BE2C (cell line): ENCODE results near the gene PEAK3.

Experiments used
- DNase-seq: peaks from one replicate; pipeline ENCODE4 v3.0.0-alpha.2; 2020
- H3K27me3 ChIP-seq: fragments of 250-450 bp; sonication (Bioruptor Pico); 2 replicates; pipeline ENCODE4 v1.5.1; 2020; ENCODE audit warnings: mild to moderate bottlenecking
- H3K36me3 ChIP-seq: fragments of 250-450 bp; sonication (Bioruptor Pico); 2 replicates; pipeline ENCODE4 v1.5.1; 2020; ENCODE audit warnings: mild to moderate bottlenecking
- H3K4me1 ChIP-seq: fragments of 250-450 bp; sonication (Bioruptor Pico); 2 replicates; pipeline ENCODE4 v1.5.1; 2020
- H3K4me3 ChIP-seq: 2 replicates; pipeline ENCODE4 v1.5.1; 2011; ENCODE audit warnings: low read depth, low read length
- H3K9me3 ChIP-seq: fragments of 250-450 bp; sonication (Bioruptor Pico); 2 replicates; pipeline ENCODE4 v1.5.1; 2020
- CTCF ChIP-seq: IDR thresholded peaks from 2 replicates; pipeline ENCODE4 v1.5.1; 2012; ENCODE audit warnings: mild to moderate bottlenecking, low read depth, low read length

The PEAK3 gene

DNA sequence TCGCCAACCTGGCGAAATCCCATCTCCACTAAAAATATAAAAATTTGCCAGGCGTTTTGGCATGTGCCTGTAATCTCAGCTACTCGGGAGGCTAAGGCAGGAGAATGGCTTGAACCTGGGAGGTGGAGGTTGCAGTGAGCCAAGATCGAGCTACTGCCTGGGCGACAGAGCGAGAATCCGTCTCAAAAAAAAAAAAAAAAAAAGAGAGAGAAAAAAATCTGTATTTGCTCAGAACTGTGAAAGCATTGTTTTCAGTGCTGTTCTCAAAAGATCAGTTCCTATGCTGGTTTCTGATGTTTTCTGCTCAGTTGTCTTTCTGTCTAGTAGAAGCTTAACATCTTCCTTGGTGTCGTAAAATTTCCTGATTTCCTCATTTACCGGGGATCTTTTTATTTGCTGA lies 42.8 kb downstream of the PEAK3 start:
- peaks cover 9% of the 10 kb centered on the region; the same call in 1 of the 2 replicates for H3K4me1 ChIP-seq
- no peaks in the 10 kb centered on the region for H3K9me3 ChIP-seq
- no peak for TF ChIP-seq CTCF
- no peak for DNase-seq
- H3K4me3 ChIP-seq: peak overlapping the region; percentile 88
- no peaks in the 10 kb centered on the region for H3K27me3 ChIP-seq
- H3K36me3 ChIP-seq: peaks cover 56% of the 10 kb centered on the region

DNA sequence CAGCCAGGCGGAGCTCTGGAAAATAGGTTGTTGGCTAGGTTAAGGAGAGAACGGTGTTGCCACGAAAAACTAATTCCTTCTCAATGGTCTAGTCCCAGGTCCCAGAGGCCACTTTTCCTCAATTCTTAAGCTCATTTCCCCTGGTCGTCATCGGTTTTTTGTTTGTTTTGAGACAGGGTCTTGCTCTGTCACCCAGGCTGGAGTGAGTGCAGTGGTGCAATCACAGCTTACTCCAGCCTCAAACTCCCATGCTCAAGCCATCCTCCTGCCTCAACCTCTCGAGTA lies 44.2 kb downstream of the PEAK3 start:
- Histone ChIP-seq H3K9me3 (no peaks in the 10 kb centered on the region), H3K27me3 (no peaks in the 10 kb centered on the region), H3K4me3 (peak overlapping the region; percentile 88), H3K36me3 (peaks cover 56% of the 10 kb centered on the region), H3K4me1 (no peaks in the 10 kb centered on the region; the same call in none of the 2 replicates)
- DNase-seq: no peak
- TF ChIP-seq CTCF: no peak

- no peak for DNase-seq
- H3K27me3 ChIP-seq: no peaks in the 10 kb centered on the region
- H3K9me3 ChIP-seq: no peaks in the 10 kb centered on the region
- peaks cover 2% of the 10 kb centered on the region for H3K4me1 ChIP-seq
- peaks cover 56% of the 10 kb centered on the region for H3K36me3 ChIP-seq
- no peak for TF ChIP-seq CTCF
- H3K4me3 ChIP-seq: peak overlapping the region; percentile 88
Measured at GRCh38 chr19:2237051-2237868, 44.7 kb downstream of the PEAK3 start.

DNA sequence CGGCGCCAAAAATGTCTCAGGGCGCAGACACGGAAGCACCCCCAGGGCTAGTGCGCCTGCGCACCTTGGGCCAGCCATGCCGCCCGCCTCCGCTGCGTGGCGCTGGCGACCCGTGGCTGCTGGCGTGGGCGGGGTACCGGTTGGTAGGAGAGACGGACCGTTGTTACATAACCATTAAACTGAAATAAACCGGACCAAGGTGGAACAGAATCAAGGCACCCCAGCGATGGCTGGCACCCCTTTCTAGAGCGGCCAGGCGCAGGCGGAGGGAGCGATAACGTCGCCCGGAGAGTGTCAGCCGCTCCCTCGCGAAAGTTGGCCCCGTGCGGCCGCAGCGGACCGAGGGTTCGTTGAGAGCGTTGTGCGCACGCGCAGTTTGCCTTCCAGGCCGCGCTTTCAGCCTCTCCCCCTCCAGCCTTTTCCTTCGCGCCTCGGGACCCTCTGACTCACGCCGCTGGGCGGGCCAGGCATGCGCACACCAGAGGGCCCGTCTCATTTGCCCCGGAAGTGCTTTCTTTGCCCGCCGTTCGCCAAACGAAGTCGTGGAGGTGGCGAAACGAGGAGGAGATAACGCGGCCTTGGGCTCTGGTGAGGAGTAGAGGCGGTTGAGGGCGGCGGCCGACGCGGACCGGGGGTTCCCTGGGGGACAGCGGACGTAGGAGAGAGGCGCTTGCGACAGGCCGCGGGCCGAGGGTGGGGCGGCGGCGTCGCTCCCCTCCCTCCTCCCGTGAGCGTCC lies 45.5 kb downstream of the PEAK3 start, which contains the start of the genes PLEKHJ1 and SF3A2:
PLEKHJ1 (minus strand) TSS at position 16 of the 737 bp plus-strand sequence. CDS start 81 bp downstream, outside the sequence.
SF3A2 (plus strand) TSS at position 511 of the 737 bp plus-strand sequence. CDS start 6,595 bp downstream, outside the sequence.
- Histone ChIP-seq H3K36me3 (peaks cover 54% of the 10 kb centered on the region), H3K27me3 (no peaks in the 10 kb centered on the region), H3K4me1 (peaks cover 6% of the 10 kb centered on the region), H3K9me3 (no peaks in the 10 kb centered on the region), H3K4me3 (peak within 1 kb of the TSS; percentile 88)
- peak; percentile 95 for TF ChIP-seq CTCF
- peak; percentile 98 for DNase-seq

DNA sequence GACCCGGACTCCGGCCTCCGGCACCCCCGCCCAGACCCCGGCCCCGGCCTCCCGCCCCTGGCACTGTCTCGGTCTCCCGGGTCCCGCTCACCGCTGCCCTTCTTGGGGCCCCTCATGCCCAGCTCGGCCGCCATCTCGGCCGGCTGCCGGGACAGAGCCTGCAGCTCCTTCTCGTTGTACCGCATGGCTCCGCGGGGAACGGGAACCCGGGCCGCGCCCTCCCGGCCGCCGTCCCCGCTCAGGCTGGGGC lies 46.0 kb downstream of the PEAK3 start:
- DNase-seq: no peak
- H3K9me3 ChIP-seq: no peaks in the 10 kb centered on the region
- TF ChIP-seq CTCF: no peak
- peaks cover 6% of the 10 kb centered on the region for H3K4me1 ChIP-seq
- peak overlapping the region; percentile 88 for H3K4me3 ChIP-seq
- H3K36me3 ChIP-seq: peaks cover 52% of the 10 kb centered on the region
- H3K27me3 ChIP-seq: no peaks in the 10 kb centered on the region
